ENCODE results near the gene FREY1. TPM values are rescaled to one million over a fixed set of nuclear protein-coding genes. Genes with fewer than 3 reads are reported as not detected.
A peak's percentile ranks its signal among the peaks of the same experiment; 100 is the strongest.

The FREY1 gene
- 1.1 and 7.5 TPM in 2 replicates for total RNA-seq (2011; cell fraction: chromatin; rRNA removed; ENCODE audit: low replicate concordance)
- 3.9 and 5.7 TPM in 2 replicates for total RNA-seq (2011; cell fraction: nucleolus; rRNA removed)
- total RNA-seq (2011; cell fraction: nucleoplasm; rRNA removed), result 3.1 and 4.0 TPM in 2 replicates
- total RNA-seq (2014; rRNA removed), result 1.5 TPM in 1 of 2 replicates, not detected in the other
- not detected in 2 replicates for total RNA-seq (2014; rRNA removed; fragmentation: Illumina TruSeq; extraction: Trizol)
- total RNA-seq (2015; rRNA removed; fragmentation: Illumina TruSeq; extraction: Trizol), result 0.83 and 1.1 TPM in 2 replicates
- total RNA-seq (2021), result 0.76 and 1.1 TPM in 2 replicates
- polyA plus RNA-seq (2011; rRNA removed), result 0.28 TPM in 1 of 2 replicates, not detected in the other
- 0.72 and 0.74 TPM in 2 replicates for polyA plus RNA-seq (2011; cell fraction: cytosol; rRNA removed)
- polyA plus RNA-seq (2011; cell fraction: nucleus; rRNA removed), result 1.00 and 1.8 TPM in 2 replicates
- polyA plus RNA-seq (2012), result 0.47 and 0.65 TPM in 2 replicates
- 0.25 TPM in 1 of 2 replicates, not detected in the other for polyA plus RNA-seq (2014; fragmentation: Illumina TruSeq; extraction: Trizol)
- not detected for polyA plus RNA-seq (2014; fragmentation: Nextera tagmentation; extraction: Ambion mirVana)
- polyA plus RNA-seq (2014; rRNA removed), result not detected in 2 replicates
- polyA minus RNA-seq (2011; rRNA and poly(A)+ RNA removed), result 0.66 TPM in 1 of 2 replicates, not detected in the other
- polyA minus RNA-seq (2011; cell fraction: cytosol; rRNA and poly(A)+ RNA removed), result not detected in 2 replicates
- 4.4 and 5.3 TPM in 2 replicates for polyA minus RNA-seq (2011; cell fraction: nucleus; rRNA and poly(A)+ RNA removed)
- Bru-seq, nascent RNA, result percentile 42 among the genes with signal in this experiment
- percentile 49 among the genes with signal in this experiment for BruChase-seq, experiment 1, labeled RNA remaining after a 2-hour chase
- BruChase-seq, experiment 2, labeled RNA remaining after a 6-hour chase, result percentile 51 among the genes with signal in this experiment
- long read RNA-seq, experiment 1, partial matches to known transcripts, result 0 of 3 reads
- long read RNA-seq, experiment 1, other reads (novel, unspliced or antisense), result 0 of 3 reads
- long read RNA-seq, experiment 2, result 0 reads
- long read RNA-seq, experiment 3, result 0 reads

GRCh38 chr11:45906965-45907611, at the start of gene FREY1:
Gene FREY1, minus strand, starts transcription at chr11:45907271. Its CDS starts 26 bp downstream, at chr11:45907245.
- Histone ChIP-seq H2AFZ (ENCODE audit: low read depth, low read length) (no peak within 1 kb of the TSS), H3K27me3 (ENCODE audit: control insufficient read depth in 2 of 2, insufficient read depth in 2 of 2, low read length in 2 of 2) (no peaks in the 10 kb centered on the region), H3K9me1 (ENCODE audit: control insufficient read depth, insufficient read depth, low read length) (peaks cover 6% of the 10 kb centered on the region), H4K20me1 (replicated peaks; ENCODE audit: control insufficient read depth, insufficient read depth, low read length) (0 out of 2 replicates have a peak, but pooled peaks cover 3% of the 10 kb centered on the region), H3K9me3 (replicated peaks; ENCODE audit: control insufficient read depth, insufficient read depth, low read depth, low read length) (no peaks in the 10 kb centered on the region), H3K4me1 (replicated peaks in 1 of 2; ENCODE audit: control insufficient read depth in 2 of 2, insufficient read depth in 2 of 2, low read length in 2 of 2) (peaks cover 8 to 64% of the 10 kb centered on the region in 2 experiments; a peak in 4 of 5 replicates), H3K4me3 (no peak within 1 kb of the TSS), H3K36me3 (ENCODE audit: control insufficient read depth, insufficient read depth, low read length) (peaks cover 16% of the 10 kb centered on the region; the same call in 1 of the 3 replicates), H3K4me2 (ENCODE audit: insufficient read depth, low read length) (no peak within 1 kb of the TSS), H3K27ac (ENCODE audit: extremely low read depth, low read depth, low read length) (no peak within 1 kb of the TSS), H3K79me2 (ENCODE audit: control insufficient read depth, insufficient read depth, low read length) (no peaks in the 10 kb centered on the region), H3K9ac (ENCODE audit: insufficient read depth in 1 of 2, low read depth in 2 of 2, low read length in 2 of 2) (peak within 1 kb of the TSS in 1 of 2 experiments; percentile 70; a peak in 2 of 4 replicates)
- ATAC-seq, result no peak
- no peak for DNase-seq (ENCODE audit: extremely low read depth in 1 of 4, low spot score in 3 of 4)
- WGBS (ENCODE audit: insufficient coverage, low coverage, missing lambda C conversion rate), result 73% methylated on average over 16 of the region's 18 CpGs
- CTCF ChIA-PET (ENCODE audit: low intra/inter-chr PET ratio), result no interaction called here
- peak; percentile 6 for FAIRE-seq
- POLR2A ChIA-PET, result interaction anchor here (0.6 kb wide), 2 partner anchors 9 to 12 kb away, joined by 3 read pairs; no protein-coding TSS in a partner anchor
- in situ Hi-C loops (cut with MboI) (no loop called here), intact Hi-C loops (cut with micrococcal nuclease) (no loop called here)
- BruUV-seq (replicated peaks), result no TSS peak
- TF ChIP-seq MAFK (IDR thresholded peaks at IDR 0.05; ENCODE audit: low read length), result no peak
- TF ChIP-seq ZC3H4 (CRISPR knock-in tag; IDR thresholded peaks at IDR 0.05; ENCODE audit: borderline replicate concordance), result no peak
- TF ChIP-seq NR1H2 (CRISPR knock-in tag; IDR thresholded peaks at IDR 0.05), result no peak
- no peak for TF ChIP-seq ZNF174 (CRISPR knock-in tag; IDR thresholded peaks at IDR 0.05)
- TF ChIP-seq ZKSCAN1 (IDR thresholded peaks at IDR 0.05; ENCODE audit: low read depth, low read length), result no peak
- no peak for TF ChIP-seq ETV5 (CRISPR knock-in tag; IDR thresholded peaks at IDR 0.05; ENCODE audit: low read depth)
- peak; percentile 25; the same call in 1 of the 2 replicates for TF ChIP-seq POLR2A (conservative IDR thresholded peaks at IDR 0.05)
- TF ChIP-seq NFRKB (IDR thresholded peaks at IDR 0.05; ENCODE audit: low read depth), result no peak
- no peak for TF ChIP-seq STAT5A (IDR thresholded peaks at IDR 0.05; ENCODE audit: borderline replicate concordance, low read length)
- TF ChIP-seq RAD21 (CRISPR knock-in tag; conservative IDR thresholded peaks at IDR 0.05 in 1 of 2, IDR thresholded peaks at IDR 0.05 in 1 of 2), result no peak
- no peak for TF ChIP-seq ZNF316 (IDR thresholded peaks at IDR 0.05)
- no peak for TF ChIP-seq BCLAF1 (IDR thresholded peaks at IDR 0.05; ENCODE audit: borderline replicate concordance in 1 of 2, control insufficient read depth in 1 of 2, low read depth in 2 of 2, low read length in 1 of 2)
- TF ChIP-seq BDP1 (IDR thresholded peaks at IDR 0.05; ENCODE audit: insufficient read depth, insufficient read length), result no peak
- TF ChIP-seq SRF (CRISPR knock-in tag; IDR thresholded peaks at IDR 0.05), result no peak

Measured in K562 (cell line).